Pancreas (tissue), 10 donors: ENCODE measurements around the gene MAP3K3. TPM values are rescaled to one million over a fixed set of nuclear protein-coding genes. Genes with fewer than 3 reads are reported as not detected.

ENCODE experiments used
- ATAC-seq, 4 donors: fragments of 200-7000 bp; cut with Tn5 transposase; one replicate each; pipeline versions ENCODE4 v1.8.0 to v1.9.1; 2020; ENCODE audit warnings: mild to moderate bottlenecking in 4 of 4, moderate library complexity in 4 of 4
- DNase-seq, 6 donors: peaks; one replicate each; pipeline ENCODE4 v3.0.0-alpha.2; 2020
- FAIRE-seq: peaks from 2 replicates; lab custom pipeline; 2012; peaks lifted over from hg19 to GRCh38; lab: Jason Lieb, UNC
- H3K27ac ChIP-seq, 4 donors: fragments of 200-600 bp; sonication (generic); 1 replicate in 3 of 4; 2 replicates in 1 of 4; pipeline versions ENCODE4 v1.5.0 to v1.8.0; 2020
- H3K27me3 ChIP-seq, 4 donors: fragments of 200-600 bp; one replicate each; pipeline ENCODE4 v1.8.0; 2021
- H3K36me3 ChIP-seq, 3 donors: fragments of 200-600 bp; sonication (generic) in 1 of 3; one replicate each; pipeline versions ENCODE4 v1.5.0 to v1.8.0; 2020 to 2021
- H3K4me1 ChIP-seq, 3 donors: fragments of 200-600 bp; one replicate each; pipeline ENCODE4 v1.8.0; 2021
- H3K4me3 ChIP-seq, 4 donors: fragments of 200-600 bp; sonication (generic) in 2 of 4; one replicate each; pipeline versions ENCODE4 v1.5.0 to v1.8.0; 2020 to 2021
- H3K9me3 ChIP-seq, 4 donors: fragments of 200-600 bp; one replicate each; pipeline ENCODE4 v1.8.0; 2021
- WGBS, 2 donors: extraction: QIAGEN DNeasy Blood & Tissue Kit; methylation state at CpG; one replicate each; pipeline ENCODE4 v1.1.7; 2013; 5-methylcytosine and 5-hydroxymethylcytosine counted together
- intact Hi-C, 3 donors: fragments of 100-400 bp; cut with DNase I; formaldehyde crosslinking; loops; one replicate each; pipeline versions ENCODE4 v1.11.1 to v1.14.2; 2022
- polyA plus RNA-seq, 2 donors: library from polyadenylated mRNA; stranded (reverse); fragments of 200-250 nt; gene quantifications; one replicate each; pipeline ENCODE4 v1.2.3, GENCODE V29; 2013
- total RNA-seq, 6 donors: library from RNA; stranded (reverse); fragmentation: NEBNext Ultra II Directional in 4 of 6; extraction: Animal tissue kit (Norgen Biotek cat#: 25700) in 4 of 6; gene quantifications; one replicate each; pipeline versions ENCODE4 v1.2.1 to v1.2.4, GENCODE V29; 2021 to 2023
- TF ChIP-seq, protein P1 (sequence below), 4 donors: fragments of 200-600 bp; sonication (generic) in 3 of 4; IDR thresholded peaks; one replicate each; pipeline versions ENCODE4 v1.5.0 to v1.8.0; 2021; ENCODE audit warnings: antibody characterized with exemption in 4 of 4
- donor health status: healthy with polysubstance abuse.
- donor health status: DM: no; HTN: no; CAD: no; lungs with moderate emphysema.
- donor health status: DM: no; HTN: no; CAD: no.
- donor health status: control.
- donor health status: control.
- donor health status: Bipolar disorder and iron deficiency.
- donor health status: DM: yes; HTN: yes; CAD: no.
- donor health status: DM: no; HTN: no; CAD: no.
- donor health status: DM: no; HTN: no; CAD: no.
- donor health status: DM: yes; HTN: yes; CAD: no.

MAP3K3 gene
- total and polyA plus RNA-seq, 8 donors, result 8.4 to 21.9 (median 11.4) TPM

DNA sequence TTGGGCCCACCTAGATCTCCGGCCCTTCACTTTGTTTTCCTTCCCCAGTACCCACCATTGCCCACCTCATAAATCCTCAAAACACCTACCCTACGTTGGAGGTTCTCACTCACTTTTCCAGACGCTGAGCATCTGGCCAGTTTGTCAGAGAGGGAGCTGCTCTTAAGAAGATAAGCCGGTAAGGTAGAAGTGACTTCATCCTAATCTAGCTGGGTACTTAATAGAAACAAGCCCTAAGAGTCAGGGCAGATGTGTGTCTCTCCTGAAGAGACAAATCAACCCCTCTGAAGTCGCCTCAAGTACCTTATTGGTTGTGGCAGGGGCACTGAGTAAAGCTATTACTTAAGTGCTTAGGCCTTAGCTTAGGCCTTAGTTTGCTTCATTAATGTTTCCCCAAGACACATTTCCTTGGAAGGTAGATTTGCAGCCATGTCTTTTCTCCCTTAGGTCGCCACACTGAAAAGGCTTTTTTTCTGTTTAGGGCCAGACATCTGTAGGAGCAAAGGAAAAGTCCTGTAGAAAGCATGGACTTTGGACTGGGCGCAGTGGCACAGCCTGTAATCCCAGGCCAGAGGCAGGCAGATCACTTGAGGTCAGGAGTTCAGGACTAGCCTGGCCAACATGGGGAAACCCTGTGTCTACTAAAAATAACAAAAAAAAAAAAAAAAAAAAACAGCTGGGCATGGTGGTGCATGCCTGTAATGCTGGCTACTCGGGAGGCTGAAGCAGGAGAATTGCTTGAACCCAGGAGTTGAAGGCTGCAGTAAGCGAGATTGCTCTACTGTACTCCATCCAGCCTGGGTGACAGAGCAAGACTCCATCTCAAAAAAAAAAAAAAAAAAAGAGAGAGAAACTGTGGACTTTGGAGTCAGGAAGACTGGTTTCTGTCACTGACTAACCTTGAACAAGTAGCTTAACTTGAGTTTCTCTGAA is 20.5 kb upstream of the MAP3K3 start:
- Histone ChIP-seq H3K27me3 (no peaks in the 10 kb centered on the region), H3K36me3 (peaks cover 0 to 22% (median 10%) of the 10 kb centered on the region in 3 donors), H3K9me3 (no peaks in the 10 kb centered on the region), H3K27ac (peak overlapping the region in 2 of 4 donors; percentile 69 to 74), H3K4me3 (peak overlapping the region; percentile 96 to 100 (median 99)), H3K4me1 (peaks cover 0 to 14% (median 13%) of the 10 kb centered on the region in 3 donors)
- FAIRE-seq (no peak), ATAC-seq (peak; percentile 14 to 22 (median 14)), DNase-seq (no peak)
- TF ChIP-seq, protein P1, sequence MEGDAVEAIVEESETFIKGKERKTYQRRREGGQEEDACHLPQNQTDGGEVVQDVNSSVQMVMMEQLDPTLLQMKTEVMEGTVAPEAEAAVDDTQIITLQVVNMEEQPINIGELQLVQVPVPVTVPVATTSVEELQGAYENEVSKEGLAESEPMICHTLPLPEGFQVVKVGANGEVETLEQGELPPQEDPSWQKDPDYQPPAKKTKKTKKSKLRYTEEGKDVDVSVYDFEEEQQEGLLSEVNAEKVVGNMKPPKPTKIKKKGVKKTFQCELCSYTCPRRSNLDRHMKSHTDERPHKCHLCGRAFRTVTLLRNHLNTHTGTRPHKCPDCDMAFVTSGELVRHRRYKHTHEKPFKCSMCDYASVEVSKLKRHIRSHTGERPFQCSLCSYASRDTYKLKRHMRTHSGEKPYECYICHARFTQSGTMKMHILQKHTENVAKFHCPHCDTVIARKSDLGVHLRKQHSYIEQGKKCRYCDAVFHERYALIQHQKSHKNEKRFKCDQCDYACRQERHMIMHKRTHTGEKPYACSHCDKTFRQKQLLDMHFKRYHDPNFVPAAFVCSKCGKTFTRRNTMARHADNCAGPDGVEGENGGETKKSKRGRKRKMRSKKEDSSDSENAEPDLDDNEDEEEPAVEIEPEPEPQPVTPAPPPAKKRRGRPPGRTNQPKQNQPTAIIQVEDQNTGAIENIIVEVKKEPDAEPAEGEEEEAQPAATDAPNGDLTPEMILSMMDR (IDR thresholded peaks at IDR 0.05), result no peak
- WGBS, 2 donors, result 35 to 38% methylated on average over 9 of the region's 9 CpGs
- intact Hi-C loops, result no loop called here

DNA sequence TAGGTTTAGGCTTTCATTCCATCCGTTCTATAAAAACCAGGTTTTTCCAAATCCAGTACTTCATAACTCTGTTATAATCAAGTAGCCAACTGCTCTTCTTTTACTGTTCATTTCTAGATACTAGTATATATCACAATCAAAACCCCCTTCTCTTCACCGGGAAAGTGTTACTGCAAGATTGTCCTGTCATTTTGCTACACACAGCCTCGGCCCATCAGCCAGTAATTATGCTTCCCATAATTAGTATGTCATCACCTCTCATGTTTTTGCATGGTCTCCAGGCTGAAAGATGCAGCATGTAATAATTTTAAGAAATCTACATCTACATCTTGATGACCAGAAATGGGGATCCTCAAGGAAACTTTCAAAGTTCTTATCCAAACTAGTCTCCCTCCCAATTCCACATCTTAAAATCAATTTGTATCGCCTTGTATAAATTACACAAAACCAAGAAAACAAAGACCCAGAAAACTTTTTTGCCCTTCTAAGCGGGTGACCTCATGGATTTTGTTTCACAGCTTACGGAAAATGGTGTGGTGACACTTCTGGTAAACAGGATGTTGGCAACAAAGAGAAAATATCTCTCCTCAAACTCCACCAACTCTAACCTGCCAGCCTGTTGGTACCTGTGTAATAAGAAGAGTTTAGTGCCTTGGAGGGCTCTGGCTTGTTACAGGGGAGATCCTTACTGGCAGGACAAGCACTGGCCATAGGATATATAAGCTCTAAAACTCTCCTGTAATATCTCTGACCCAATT is 12.2 kb upstream of the MAP3K3 start:
- H3K36me3 ChIP-seq, result peaks cover 0 to 41% (median 16%) of the 10 kb centered on the region in 3 donors
- ATAC-seq, result no peak
- 72 to 80% methylated on average over 6 of the region's 6 CpGs for WGBS, 2 donors

DNA sequence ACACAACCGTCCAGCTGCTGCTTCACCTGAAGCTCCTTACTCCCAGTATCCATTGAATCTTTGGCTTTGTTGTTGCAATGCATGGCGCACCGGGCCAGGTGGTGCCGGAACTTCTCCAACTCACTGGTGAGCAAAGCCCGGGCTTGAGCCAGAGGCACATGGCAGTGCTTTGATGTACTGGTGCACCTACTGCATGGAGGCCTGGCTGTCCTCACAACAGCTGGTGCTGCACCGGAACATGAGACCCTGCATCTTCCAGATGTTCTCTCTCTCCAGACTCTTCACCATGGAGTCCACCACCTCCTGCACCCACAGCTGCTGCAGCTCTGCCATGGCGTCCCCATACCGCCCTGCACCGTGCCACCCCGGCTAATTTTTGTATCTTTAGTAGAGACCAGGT is 11.4 kb upstream of the MAP3K3 start:
- Histone ChIP-seq H3K4me1 (no peaks in the 10 kb centered on the region), H3K9me3 (no peaks in the 10 kb centered on the region), H3K27ac (no peak overlapping the region), H3K4me3 (no peak overlapping the region), H3K27me3 (no peaks in the 10 kb centered on the region), H3K36me3 (peaks cover 0 to 33% (median 13%) of the 10 kb centered on the region in 3 donors)
- ATAC-seq, result no peak
- no peak for DNase-seq
- TF ChIP-seq, protein P1 (IDR thresholded peaks at IDR 0.05), result no peak
- WGBS, 2 donors, result 90 to 92% methylated on average over 10 of the region's 10 CpGs
- no peak for FAIRE-seq
- intact Hi-C loops, result loop anchor here in 2 of 3 donors (5.0 kb wide), 2 partner anchors 184 to 189 kb away; no protein-coding TSS in a partner anchor

More for the DNA sequence above, 12.2 kb upstream of the MAP3K3 start:
- Histone ChIP-seq H3K27ac (no peak overlapping the region), H3K4me3 (no peak overlapping the region), H3K27me3 (no peaks in the 10 kb centered on the region), H3K9me3 (no peaks in the 10 kb centered on the region), H3K4me1 (no peaks in the 10 kb centered on the region)
- DNase-seq (no peak), FAIRE-seq (no peak)
- TF ChIP-seq, protein P1 (IDR thresholded peaks at IDR 0.05), result no peak
- intact Hi-C loops, result loop anchor here in 2 of 3 donors (5.0 kb wide), 2 partner anchors 183 to 188 kb away; no protein-coding TSS in a partner anchor

DNA sequence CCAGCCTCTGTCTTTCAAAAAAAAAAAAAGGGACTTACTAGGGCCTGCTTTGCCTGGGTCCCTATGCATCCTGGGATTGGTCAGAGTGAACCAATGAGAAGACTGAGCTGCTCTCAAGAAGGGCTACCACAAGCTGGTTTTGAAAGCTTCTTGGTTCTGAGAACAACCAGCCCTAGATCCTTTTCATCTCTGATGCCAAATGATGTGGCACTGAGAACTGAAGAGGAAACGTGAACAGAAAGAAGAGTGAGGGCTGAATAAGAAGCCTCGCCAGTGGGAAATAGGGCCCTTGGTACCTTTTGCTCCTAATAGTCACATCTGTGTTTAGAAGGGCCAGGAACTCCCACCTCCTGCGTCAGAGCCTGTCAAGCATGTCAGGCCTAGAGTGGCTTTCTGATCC is 10.9 kb upstream of the MAP3K3 start:
- Histone ChIP-seq H3K36me3 (peaks cover 0 to 29% (median 13%) of the 10 kb centered on the region in 3 donors), H3K27me3 (no peaks in the 10 kb centered on the region), H3K9me3 (no peaks in the 10 kb centered on the region), H3K4me1 (no peaks in the 10 kb centered on the region), H3K27ac (no peak overlapping the region), H3K4me3 (no peak overlapping the region)
- intact Hi-C loops, result loop anchor here in 2 of 3 donors (5.0 kb wide), 2 partner anchors 184 to 189 kb away; no protein-coding TSS in a partner anchor
- ATAC-seq, result no peak
- TF ChIP-seq, protein P1 (IDR thresholded peaks at IDR 0.05), result no peak
- no peak for FAIRE-seq
- no peak for DNase-seq
- 77 to 84% methylated on average over 3 of the region's 3 CpGs for WGBS, 2 donors
